Upper lobe of right lung (tissue), 1 donor: Measurements from ENCODE around the gene ANO4. TPM values are rescaled to one million over a fixed set of nuclear protein-coding genes. Genes with fewer than 3 reads are reported as not detected.

Source experiments
- ATAC-seq: fragments of 200-7000 bp; cut with Tn5 transposase; one replicate; pipeline ENCODE4 v1.9.1; 2020; ENCODE audit warnings: mild to moderate bottlenecking, moderate library complexity
- DNase-seq: peaks from one replicate; pipeline ENCODE4 v3.0.0-alpha.2; 2020
- H3K27ac ChIP-seq: fragments of 200-600 bp; one replicate; pipeline ENCODE4 v1.8.0; 2022
- H3K27me3 ChIP-seq: fragments of 200-600 bp; one replicate; pipeline ENCODE4 v1.8.0; 2022; ENCODE audit warnings: mild to moderate bottlenecking
- H3K36me3 ChIP-seq: fragments of 200-600 bp; one replicate; pipeline ENCODE4 v1.8.0; 2022
- H3K4me1 ChIP-seq: fragments of 200-600 bp; one replicate; pipeline ENCODE4 v1.8.0; 2022
- H3K4me3 ChIP-seq: fragments of 200-600 bp; one replicate; pipeline ENCODE4 v1.8.0; 2022; ENCODE audit warnings: mild to moderate bottlenecking
- H3K9me3 ChIP-seq: fragments of 200-600 bp; one replicate; pipeline ENCODE4 v1.8.0; 2022
- intact Hi-C: fragments of 100-400 bp; cut with DNase I; formaldehyde crosslinking; loops from one replicate; pipeline ENCODE4 v1.11.0; 2022
- total RNA-seq: library from RNA; stranded (reverse); fragmentation: NEBNext Ultra II Directional; extraction: Animal tissue kit (Norgen Biotek cat#: 25700); gene quantifications from one replicate; pipeline ENCODE4 v1.2.1, GENCODE V29; 2021
- TF ChIP-seq, protein P1 (sequence below): fragments of 200-600 bp; IDR thresholded peaks from one replicate; pipeline ENCODE4 v1.8.0; 2022; ENCODE audit warnings: antibody characterized with exemption
- donor health status: DM: no; HTN: yes; CAD: no; lungs with severe emphysema.

The ANO4 gene
- total RNA-seq, 1 donor from 2014 or later = 0.38 TPM

DNA sequence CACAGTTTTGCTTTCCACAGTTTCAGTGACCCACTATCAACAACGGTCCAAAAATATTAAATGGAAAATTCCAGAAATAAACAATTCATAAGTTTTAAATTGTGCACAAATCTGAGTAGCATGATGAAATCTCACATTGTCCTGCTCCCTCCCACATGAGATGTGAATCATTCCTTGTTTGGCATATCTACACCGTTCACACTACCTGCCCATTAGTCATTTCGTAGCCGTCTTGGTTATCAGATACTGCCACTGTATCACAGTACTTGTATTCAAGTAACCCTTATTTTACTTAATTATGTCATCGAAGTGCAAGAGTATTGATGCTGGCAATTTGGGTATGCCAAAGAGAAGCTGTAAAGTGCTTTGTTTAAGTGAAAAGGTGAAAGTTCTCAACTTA lies 270.1 kb downstream of the ANO4 start:
- no peaks in the 10 kb centered on the region for H3K36me3 ChIP-seq
- TF ChIP-seq, protein P1, sequence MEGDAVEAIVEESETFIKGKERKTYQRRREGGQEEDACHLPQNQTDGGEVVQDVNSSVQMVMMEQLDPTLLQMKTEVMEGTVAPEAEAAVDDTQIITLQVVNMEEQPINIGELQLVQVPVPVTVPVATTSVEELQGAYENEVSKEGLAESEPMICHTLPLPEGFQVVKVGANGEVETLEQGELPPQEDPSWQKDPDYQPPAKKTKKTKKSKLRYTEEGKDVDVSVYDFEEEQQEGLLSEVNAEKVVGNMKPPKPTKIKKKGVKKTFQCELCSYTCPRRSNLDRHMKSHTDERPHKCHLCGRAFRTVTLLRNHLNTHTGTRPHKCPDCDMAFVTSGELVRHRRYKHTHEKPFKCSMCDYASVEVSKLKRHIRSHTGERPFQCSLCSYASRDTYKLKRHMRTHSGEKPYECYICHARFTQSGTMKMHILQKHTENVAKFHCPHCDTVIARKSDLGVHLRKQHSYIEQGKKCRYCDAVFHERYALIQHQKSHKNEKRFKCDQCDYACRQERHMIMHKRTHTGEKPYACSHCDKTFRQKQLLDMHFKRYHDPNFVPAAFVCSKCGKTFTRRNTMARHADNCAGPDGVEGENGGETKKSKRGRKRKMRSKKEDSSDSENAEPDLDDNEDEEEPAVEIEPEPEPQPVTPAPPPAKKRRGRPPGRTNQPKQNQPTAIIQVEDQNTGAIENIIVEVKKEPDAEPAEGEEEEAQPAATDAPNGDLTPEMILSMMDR = no peak
- DNase-seq (no peak), ATAC-seq (no peak)
- H3K27ac ChIP-seq = no peak overlapping the region
- H3K4me3 ChIP-seq = no peak overlapping the region
- H3K4me1 ChIP-seq = no peaks in the 10 kb centered on the region
- H3K27me3 ChIP-seq = no peaks in the 10 kb centered on the region
- H3K9me3 ChIP-seq = no peaks in the 10 kb centered on the region
- intact Hi-C loops = no loop called here

DNA sequence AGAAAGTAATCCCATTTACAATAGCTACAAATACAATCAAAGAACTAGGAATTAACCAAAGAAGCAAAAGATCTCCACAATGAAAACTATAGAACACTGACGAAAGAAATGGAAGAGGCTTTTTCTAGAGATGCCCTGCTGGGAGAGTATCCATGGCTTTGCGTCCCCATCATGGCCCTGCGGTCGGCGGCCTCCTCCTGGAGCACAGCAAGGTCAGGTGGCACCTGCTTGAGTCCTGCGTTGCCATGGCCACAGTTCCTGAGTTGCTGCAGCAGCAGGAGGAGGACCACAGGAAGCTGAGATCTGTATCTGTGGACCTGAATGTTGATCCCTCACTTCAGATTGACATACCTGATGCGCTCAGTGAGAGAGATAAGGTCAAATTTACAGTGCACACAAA lies 271.9 kb downstream of the ANO4 start:
- Histone ChIP-seq H3K27ac (no peak overlapping the region), H3K27me3 (no peaks in the 10 kb centered on the region), H3K4me3 (no peak overlapping the region), H3K9me3 (no peaks in the 10 kb centered on the region), H3K36me3 (no peaks in the 10 kb centered on the region), H3K4me1 (no peaks in the 10 kb centered on the region)
- ATAC-seq (no peak), DNase-seq (no peak)
- TF ChIP-seq, protein P1 = no peak
- intact Hi-C loops = no loop called here

DNA sequence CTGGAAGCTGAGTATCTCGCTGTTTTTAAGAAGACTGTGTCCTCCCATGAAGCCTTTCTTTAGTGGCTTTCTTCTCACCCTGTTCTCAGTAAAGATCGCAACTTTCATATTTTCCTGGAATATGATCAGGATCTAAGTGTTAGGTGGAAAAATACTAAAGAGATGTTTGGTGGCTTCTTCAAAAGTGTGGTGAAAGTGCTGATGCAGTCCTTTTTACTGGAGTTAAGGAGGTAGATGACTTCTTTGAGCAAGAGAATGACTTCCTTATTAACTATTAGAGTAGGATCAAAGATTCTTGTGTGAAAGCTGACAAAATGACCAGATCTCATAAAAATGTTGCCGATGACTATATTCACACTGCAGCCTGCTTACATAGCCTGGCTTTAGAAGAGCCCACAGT lies 273.8 kb downstream of the ANO4 start:
- no peak overlapping the region for H3K27ac ChIP-seq
- no peaks in the 10 kb centered on the region for H3K9me3 ChIP-seq
- DNase-seq = no peak
- intact Hi-C loops = no loop called here
- H3K27me3 ChIP-seq = no peaks in the 10 kb centered on the region
- no peak overlapping the region for H3K4me3 ChIP-seq
- no peak for ATAC-seq
- no peaks in the 10 kb centered on the region for H3K4me1 ChIP-seq
- no peaks in the 10 kb centered on the region for H3K36me3 ChIP-seq
- TF ChIP-seq, protein P1 = no peak

DNA sequence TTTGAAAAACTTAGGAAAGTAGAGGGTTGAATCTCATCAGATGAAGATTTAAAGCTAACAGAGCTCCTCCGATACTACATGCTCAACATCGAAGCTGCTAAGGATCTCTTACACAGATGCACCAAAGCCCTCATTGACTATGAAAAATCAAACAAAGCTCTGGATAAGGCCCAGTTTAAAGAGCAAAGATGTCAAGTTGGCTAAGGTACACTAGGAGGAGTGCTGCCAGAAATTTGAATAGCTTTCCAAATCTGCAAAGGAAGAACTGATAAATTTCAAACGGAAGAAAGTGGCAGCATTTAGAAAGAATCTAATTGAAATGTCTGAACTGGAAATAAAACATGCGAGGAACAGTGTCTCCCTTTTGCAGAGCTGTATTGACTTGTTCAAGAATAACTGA lies 274.3 kb downstream of the ANO4 start:
- DNase-seq (no peak), ATAC-seq (no peak)
- H3K4me3 ChIP-seq = no peak overlapping the region
- H3K9me3 ChIP-seq = no peaks in the 10 kb centered on the region
- intact Hi-C loops = no loop called here
- H3K36me3 ChIP-seq = no peaks in the 10 kb centered on the region
- H3K27ac ChIP-seq = no peak overlapping the region
- H3K27me3 ChIP-seq = no peaks in the 10 kb centered on the region
- TF ChIP-seq, protein P1 = no peak
- no peaks in the 10 kb centered on the region for H3K4me1 ChIP-seq

DNA sequence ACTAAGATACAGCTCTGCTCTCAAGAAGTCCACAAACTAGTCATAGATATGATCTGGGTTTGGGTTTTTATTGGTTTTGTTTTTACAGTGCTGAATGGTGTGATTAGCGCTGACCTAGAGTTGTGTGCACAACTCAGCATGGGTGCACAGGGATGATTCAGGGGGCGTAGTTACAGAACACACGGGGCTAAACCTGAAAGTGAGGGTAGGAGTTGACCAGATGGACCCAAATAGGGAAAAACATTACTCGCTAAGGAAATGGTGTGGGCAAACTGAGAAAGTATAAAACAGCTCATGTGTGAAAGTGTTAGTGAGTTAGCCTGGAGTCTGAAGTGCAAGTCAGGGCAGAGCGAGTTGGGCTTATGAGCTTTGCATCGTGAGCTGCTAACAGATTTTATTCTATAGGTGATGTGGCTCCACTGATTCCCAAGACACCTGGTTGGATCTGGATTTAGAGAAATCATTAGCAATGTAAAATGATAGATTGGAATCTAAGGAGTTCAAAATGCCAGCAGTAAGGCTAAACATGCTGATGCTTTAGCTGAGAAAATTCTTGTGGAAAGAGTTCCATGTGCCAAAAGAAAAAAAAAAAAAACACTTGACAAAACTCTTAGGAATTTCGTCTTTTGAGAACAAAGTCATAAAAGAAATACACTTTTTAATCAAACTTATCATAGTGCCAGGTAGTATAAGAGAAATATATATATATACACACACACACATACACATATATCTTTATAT lies 280.5 kb downstream of the ANO4 start:
- intact Hi-C loops = no loop called here
- Histone ChIP-seq H3K9me3 (no peaks in the 10 kb centered on the region), H3K4me1 (peaks cover 5% of the 10 kb centered on the region), H3K4me3 (no peak overlapping the region), H3K27ac (no peak overlapping the region), H3K36me3 (no peaks in the 10 kb centered on the region), H3K27me3 (no peaks in the 10 kb centered on the region)
- no peak for DNase-seq
- ATAC-seq = no peak
- TF ChIP-seq, protein P1 = no peak

DNA sequence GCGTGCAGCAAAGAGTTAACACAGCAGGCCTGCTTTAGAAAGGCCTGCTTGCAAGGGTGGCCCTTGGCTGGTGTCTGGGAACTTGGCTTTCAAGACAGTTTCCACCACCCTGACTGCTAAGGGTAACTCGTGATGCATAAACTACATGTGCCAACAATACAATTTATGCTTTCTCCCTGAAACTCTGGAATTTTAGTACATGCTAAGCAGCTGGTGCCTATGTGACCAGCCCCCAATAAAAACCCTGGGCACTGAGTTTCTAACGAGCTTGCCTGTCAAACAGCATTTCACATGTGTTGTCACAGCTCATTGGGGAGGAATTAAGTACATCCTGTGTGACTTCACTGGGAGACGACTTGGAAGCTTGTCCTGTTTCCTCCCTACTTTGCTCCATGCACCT lies 282.3 kb downstream of the ANO4 start:
- DNase-seq (no peak), ATAC-seq (no peak)
- Histone ChIP-seq H3K27ac (no peak overlapping the region), H3K4me1 (peaks cover 5% of the 10 kb centered on the region), H3K36me3 (no peaks in the 10 kb centered on the region), H3K4me3 (no peak overlapping the region), H3K27me3 (no peaks in the 10 kb centered on the region), H3K9me3 (no peaks in the 10 kb centered on the region)
- TF ChIP-seq, protein P1 = no peak
- intact Hi-C loops = no loop called here
